GM19372 (cell line): ENCODE measurements around the gene POPDC2.

ENCODE experiments used
- ATAC-seq: cut with Tn5 transposase; IDR thresholded peaks from one replicate; pipeline ENCODE4 v1.9.1; 2021; ENCODE audit warnings: mild to moderate bottlenecking, low read depth, moderate library complexity; ENCODE audit not compliant: unreplicated experiment

The POPDC2 gene

GRCh38 chr3:119642746-119643473 is 17.5 kb downstream of the POPDC2 start:
- ATAC-seq = no peak

DNA sequence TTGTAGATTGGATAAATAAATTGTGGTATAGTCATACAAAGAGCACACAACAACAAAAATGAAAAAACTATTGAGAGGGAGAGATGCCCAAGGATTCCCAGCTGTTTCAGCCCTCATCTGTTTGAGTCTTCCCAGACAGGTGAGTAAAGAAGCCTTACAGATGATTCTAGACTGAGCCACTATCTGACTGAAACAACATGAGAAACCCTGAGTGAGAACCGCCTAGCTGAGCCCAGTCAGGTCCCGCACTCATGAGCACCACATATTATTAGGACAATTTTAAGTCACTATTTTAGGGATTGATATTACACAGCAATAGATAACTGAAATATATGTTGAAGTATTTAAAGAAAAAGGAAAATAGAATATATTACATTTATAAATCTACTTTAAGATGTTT is 19.0 kb downstream of the POPDC2 start:
- no peak for ATAC-seq

GRCh38 chr3:119639494-119640350 is 20.7 kb downstream of the POPDC2 start:
- ATAC-seq = no peak

- ATAC-seq = peak; percentile 26
Measured at GRCh38 chr3:119637679-119638477, 22.5 kb downstream of the POPDC2 start.

- ATAC-seq = no peak
Measured at GRCh38 chr3:119636891-119637611, 23.3 kb downstream of the POPDC2 start.

- no peak for ATAC-seq
Measured at GRCh38 chr3:119636249-119636648, 24.1 kb downstream of the POPDC2 start.

GRCh38 chr3:119635719-119636118 is 24.7 kb downstream of the POPDC2 start:
- ATAC-seq = no peak

DNA sequence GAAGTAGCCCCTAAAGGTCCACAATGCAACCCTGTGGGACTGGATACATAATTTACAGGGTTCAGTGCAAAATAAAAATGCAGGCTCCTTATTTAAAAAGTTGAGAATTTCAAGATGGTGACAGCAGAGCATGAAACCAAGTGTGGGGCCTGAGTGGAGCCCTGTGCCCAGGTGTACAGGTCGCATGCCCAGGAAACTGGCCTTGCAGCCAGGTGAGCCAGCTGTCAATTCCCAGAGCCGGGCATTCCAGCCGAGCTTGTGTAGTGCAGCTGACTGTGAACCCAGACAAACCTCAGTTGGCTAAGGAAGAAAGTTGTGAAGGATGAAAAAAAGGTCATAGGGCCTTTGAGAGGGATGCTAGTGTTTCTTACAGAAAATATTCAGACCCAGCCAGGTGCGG is 27.6 kb downstream of the POPDC2 start:
- no peak for ATAC-seq

GRCh38 chr3:119632216-119632615 is 28.2 kb downstream of the POPDC2 start:
- no peak for ATAC-seq

DNA sequence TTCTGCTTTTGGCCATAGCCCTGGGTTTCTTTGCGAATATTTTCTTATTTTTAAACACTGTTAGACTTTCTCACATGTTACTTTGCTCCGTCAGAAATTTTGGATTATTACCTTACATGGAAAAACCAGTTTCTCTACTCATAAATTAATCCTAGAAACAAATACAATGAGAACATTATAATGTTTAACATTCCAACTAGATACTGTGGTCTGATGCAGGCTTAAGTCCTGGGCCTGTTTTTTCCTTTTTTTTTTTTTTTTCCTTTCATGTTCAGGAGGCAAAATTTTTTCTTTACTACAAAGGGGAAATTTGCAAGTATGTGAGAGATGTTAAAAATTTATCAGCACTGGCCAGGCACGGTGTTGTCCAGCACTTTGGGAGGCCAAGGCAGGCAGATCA is 28.9 kb downstream of the POPDC2 start:
- no peak for ATAC-seq

DNA sequence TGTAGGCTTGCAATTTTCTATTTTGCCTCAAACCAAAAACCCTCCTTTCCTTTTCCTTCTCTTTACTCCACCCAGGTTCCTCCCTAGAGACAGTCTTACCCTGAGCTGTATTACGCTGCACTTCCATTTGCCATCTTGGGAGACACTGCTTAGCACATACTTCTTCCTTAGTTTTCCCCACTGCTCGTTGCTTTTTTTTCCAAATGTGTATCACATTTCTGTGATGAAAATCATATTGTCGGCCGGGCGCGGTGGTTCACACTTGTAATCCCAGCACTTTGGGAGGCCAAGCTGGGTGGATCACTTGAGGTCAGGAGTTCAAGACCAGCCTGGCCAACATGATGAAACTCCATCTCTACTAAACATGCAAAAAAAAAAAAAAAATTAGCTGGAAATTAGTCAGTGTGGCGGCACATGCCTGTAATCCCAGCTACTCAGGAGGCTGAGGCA is 29.5 kb downstream of the POPDC2 start:
- ATAC-seq = no peak

- no peak for ATAC-seq
Measured at GRCh38 chr3:119630128-119630879, 30.1 kb downstream of the POPDC2 start.

DNA sequence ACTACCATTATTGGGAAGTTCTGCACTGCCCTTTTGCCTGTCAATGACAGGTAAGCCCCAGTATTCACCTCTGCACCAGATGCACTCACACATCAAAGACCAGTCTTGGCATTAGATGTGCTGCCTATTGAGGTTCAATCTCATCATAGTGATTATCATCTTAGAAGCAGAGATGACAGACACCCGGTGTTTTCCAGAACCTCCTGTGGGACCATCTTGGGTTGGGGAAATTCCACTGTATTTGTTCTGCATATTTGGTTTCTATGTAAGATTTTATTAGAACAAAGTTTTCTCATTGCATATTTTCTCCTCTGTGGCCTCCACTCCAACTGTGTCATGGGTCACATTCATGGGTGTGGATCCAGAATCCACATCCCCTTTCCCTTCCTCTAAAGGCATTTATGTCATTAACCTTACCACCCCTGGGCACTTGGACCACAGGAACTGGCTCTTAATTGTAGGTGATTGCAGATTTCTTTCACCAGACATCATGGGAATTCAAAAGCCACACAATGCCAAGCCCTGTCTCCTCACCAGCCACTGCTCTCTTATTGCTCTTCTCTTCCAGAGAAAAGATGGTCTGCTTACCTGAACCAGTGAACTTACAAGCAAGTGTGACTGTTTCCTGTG is 31.5 kb downstream of the POPDC2 start:
- no peak for ATAC-seq

DNA sequence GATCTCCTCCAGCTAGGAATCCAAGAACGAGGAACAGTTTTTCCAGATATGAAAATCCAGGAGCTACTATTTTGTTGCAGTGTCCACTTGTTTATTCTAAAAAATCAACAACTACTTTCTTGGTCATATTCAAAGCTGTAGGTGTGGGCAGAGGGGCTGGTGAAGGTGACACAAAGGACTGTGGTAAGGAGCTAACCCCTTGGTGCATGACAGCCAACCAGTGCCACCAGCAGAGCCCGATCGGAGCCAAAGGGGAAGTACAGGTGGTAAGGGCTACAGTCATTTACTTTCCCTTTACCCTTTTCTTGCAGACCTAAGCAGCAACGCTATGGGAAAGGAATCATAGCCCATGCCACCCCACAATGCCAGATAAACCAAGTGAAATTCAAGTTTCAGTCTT is 32.0 kb downstream of the POPDC2 start:
- no peak for ATAC-seq

- no peak for ATAC-seq
Measured at GRCh38 chr3:119627461-119627860, 32.9 kb downstream of the POPDC2 start.

GRCh38 chr3:119626196-119626595 is 34.2 kb downstream of the POPDC2 start:
- no peak for ATAC-seq

- no peak for ATAC-seq
Measured at GRCh38 chr3:119625451-119626153, 34.8 kb downstream of the POPDC2 start.

- ATAC-seq = no peak
Measured at GRCh38 chr3:119624002-119624720, 36.2 kb downstream of the POPDC2 start.
